Loucy (cell line): Measurements from ENCODE around the gene ZP3.
"Not testable (repeated sequence)": the region's sequence is repeated elsewhere in the genome, so short reads cannot be mapped to it uniquely, and the experiment has no call there.

Source experiments
- H2AFZ ChIP-seq: fragments of 200-600 bp; sonication (generic); 2 replicates; pipeline ENCODE4 v1.6.0; 2016; ENCODE audit warnings: antibody characterized with exemption, mild to moderate bottlenecking, low read length, moderate library complexity
- H3F3A ChIP-seq: fragments of 200-600 bp; 2 replicates; pipeline ENCODE4 v1.6.0; 2016; ENCODE audit warnings: antibody characterized with exemption, low read depth, mild to moderate bottlenecking
- H3K27me3 ChIP-seq: fragments of 200-600 bp; sonication (generic); 2 replicates; pipeline ENCODE4 v1.6.1; 2014; ENCODE audit warnings: low read length, mild to moderate bottlenecking; ENCODE audit not compliant: insufficient read depth, poor library complexity, severe bottlenecking
- H3K36me3 ChIP-seq: fragments of 200-600 bp; sonication (generic); 2 replicates; pipeline ENCODE4 v1.6.1; 2016; ENCODE audit warnings: low read length; ENCODE audit not compliant: insufficient read depth
- H3K4me1 ChIP-seq: fragments of 200-600 bp; sonication (generic); 2 replicates; pipeline ENCODE4 v1.5.1; 2014; ENCODE audit warnings: low read length, mild to moderate bottlenecking; ENCODE audit not compliant: insufficient read depth, poor library complexity, severe bottlenecking
- H3K4me2 ChIP-seq: fragments of 200-600 bp; sonication (generic); 2 replicates; pipeline ENCODE4 v1.6.0; 2014; ENCODE audit warnings: antibody characterized with exemption, low read length, low read depth, mild to moderate bottlenecking; ENCODE audit not compliant: poor library complexity, severe bottlenecking
- H3K4me3 ChIP-seq: fragments of 200-600 bp; sonication (generic); 2 replicates; pipeline ENCODE4 v1.5.1; 2014; ENCODE audit warnings: low read length, mild to moderate bottlenecking, mixed read lengths; ENCODE audit not compliant: poor library complexity, severe bottlenecking
- H3K79me2 ChIP-seq: fragments of 200-600 bp; sonication (generic); 2 replicates; pipeline ENCODE4 v1.6.1; 2014; ENCODE audit warnings: low read length; ENCODE audit not compliant: insufficient read depth
- H3K9ac ChIP-seq: fragments of 200-600 bp; sonication (generic); 2 replicates; pipeline ENCODE4 v1.6.0; 2014; ENCODE audit warnings: mild to moderate bottlenecking, low read depth, low read length, moderate library complexity; ENCODE audit not compliant: poor library complexity, severe bottlenecking
- H3K9me2 ChIP-seq: fragments of 200-600 bp; sonication (generic); replicated peaks from 2 replicates; pipeline ENCODE4 v1.6.1; 2016; ENCODE audit warnings: low read depth, low read length, mixed read lengths
- H3K9me3 ChIP-seq: fragments of 200-600 bp; sonication (generic); 2 replicates; pipeline ENCODE4 v1.6.1; 2014; ENCODE audit warnings: mild to moderate bottlenecking, antibody characterized with exemption, low read length, low read depth; ENCODE audit not compliant: insufficient read depth
- H4K20me1 ChIP-seq: fragments of 200-600 bp; sonication (generic); 2 replicates; pipeline ENCODE4 v1.6.0; 2014; ENCODE audit warnings: antibody characterized with exemption, low read length, mild to moderate bottlenecking; ENCODE audit not compliant: insufficient read depth, poor library complexity, severe bottlenecking

The ZP3 gene

DNA sequence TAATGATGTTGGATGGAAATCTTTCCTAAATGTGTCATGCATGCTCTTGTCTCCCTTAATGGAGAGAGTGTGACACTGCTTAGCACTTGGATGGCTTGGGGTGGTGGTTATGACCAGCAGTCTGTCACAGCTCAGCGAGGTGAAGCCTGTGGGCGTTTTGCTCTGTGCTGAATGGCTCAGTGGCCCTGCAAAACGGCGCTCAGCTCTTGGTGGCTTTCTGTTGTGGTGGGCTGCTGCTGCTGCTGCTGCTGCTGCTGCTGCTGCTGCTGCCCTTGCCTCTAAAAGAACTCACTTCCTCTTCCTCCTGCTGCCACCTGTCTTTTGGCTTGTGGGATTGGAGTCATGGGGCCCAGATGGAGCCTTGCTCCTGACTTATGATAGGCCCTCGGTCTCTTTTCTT, 61.9 kb downstream of the ZP3 start:
- not testable (repeated sequence) for H3K4me2 ChIP-seq, H3K27me3 ChIP-seq, H3K9ac ChIP-seq, H3K36me3 ChIP-seq, H2AFZ ChIP-seq, H4K20me1 ChIP-seq, H3F3A ChIP-seq, H3K4me1 ChIP-seq, H3K9me3 ChIP-seq, H3K4me3 ChIP-seq, H3K79me2 ChIP-seq, H3K9me2 ChIP-seq

DNA sequence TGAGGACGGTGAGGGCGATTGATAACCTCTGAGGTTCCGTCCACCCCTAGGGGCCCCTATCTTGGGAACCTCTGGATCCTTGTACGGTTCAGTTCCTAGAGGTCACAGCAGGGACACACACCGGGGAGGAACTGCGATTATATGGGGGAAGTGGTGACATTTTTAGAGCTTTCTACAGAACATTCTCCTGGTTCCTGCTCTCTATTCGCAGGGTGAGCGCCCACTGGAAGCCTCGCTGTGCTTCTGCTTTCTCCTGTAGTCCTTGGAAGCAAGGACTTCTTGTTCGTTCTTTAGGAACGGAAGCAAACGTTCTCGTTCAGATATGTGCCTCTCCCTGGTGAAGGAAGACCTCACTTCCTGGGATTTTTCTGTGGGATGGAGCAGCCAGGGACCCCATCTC, 63.2 kb downstream of the ZP3 start:
- not testable (repeated sequence) for H4K20me1 ChIP-seq, H3K4me2 ChIP-seq, H3K27me3 ChIP-seq, H3K9ac ChIP-seq, H3K36me3 ChIP-seq, H3K4me3 ChIP-seq, H3K9me2 ChIP-seq, H2AFZ ChIP-seq, H3K79me2 ChIP-seq, H3K9me3 ChIP-seq, H3F3A ChIP-seq, H3K4me1 ChIP-seq
